Smooth muscle cell (in vitro differentiated cells): Measurements from ENCODE around the gene AGPAT3. TPM values are rescaled to one million over a fixed set of nuclear protein-coding genes. Genes with fewer than 3 reads are reported as not detected.
"Not testable (repeated sequence)": the region's sequence is repeated elsewhere in the genome, so short reads cannot be mapped to it uniquely, and the experiment has no call there.

ENCODE experiments used
- DNase-seq: peaks from one replicate; lab custom pipeline; 2025; ENCODE audit not compliant: unreplicated experiment; lab: John Stamatoyannopoulos, UW
- H2AFZ ChIP-seq: fragments of 200-600 bp; sonication (generic); 2 replicates; pipeline ENCODE4 v1.6.0; 2016; ENCODE audit warnings: antibody characterized with exemption, low read depth, mild to moderate bottlenecking
- H3F3A ChIP-seq: fragments of 200-600 bp; sonication (generic); 2 replicates; pipeline ENCODE4 v1.6.0; 2017; ENCODE audit warnings: antibody characterized with exemption, low read depth
- H3K27ac ChIP-seq: fragments of 200-600 bp; sonication (generic); 2 replicates; pipeline ENCODE4 v1.5.1; 2016; ENCODE audit warnings: low read depth, mild to moderate bottlenecking
- H3K27me3 ChIP-seq: fragments of 200-600 bp; sonication (generic); 2 replicates; pipeline ENCODE4 v1.6.1; 2016; ENCODE audit warnings: low read depth, mild to moderate bottlenecking
- H3K36me3 ChIP-seq: fragments of 200-600 bp; sonication (generic); 2 replicates; pipeline ENCODE4 v1.5.1; 2016; ENCODE audit warnings: low read depth
- H3K4me1 ChIP-seq: fragments of 200-600 bp; sonication (generic); 2 replicates; pipeline ENCODE4 v1.5.1; 2016; ENCODE audit warnings: low read depth
- H3K4me2 ChIP-seq: fragments of 200-600 bp; sonication (generic); 2 replicates; pipeline ENCODE4 v1.6.0; 2016; ENCODE audit warnings: mild to moderate bottlenecking
- H3K4me3 ChIP-seq: fragments of 200-600 bp; sonication (generic); 2 replicates; pipeline ENCODE4 v1.5.1; 2016; ENCODE audit warnings: mild to moderate bottlenecking
- H3K79me2 ChIP-seq: fragments of 200-600 bp; sonication (generic); 2 replicates; pipeline ENCODE4 v1.6.0; 2016; ENCODE audit warnings: low read depth, mild to moderate bottlenecking
- H3K9ac ChIP-seq: fragments of 200-600 bp; sonication (generic); 2 replicates; pipeline ENCODE4 v1.6.0; 2016; ENCODE audit warnings: low read depth
- H3K9me3 ChIP-seq: fragments of 200-600 bp; sonication (generic); replicated peaks from 2 replicates; pipeline ENCODE4 v1.5.1; 2016; ENCODE audit warnings: low read depth
- H4K20me1 ChIP-seq: fragments of 200-600 bp; sonication (generic); 2 replicates; pipeline ENCODE4 v1.6.0; 2016; ENCODE audit warnings: low read depth
- WGBS: methylation state at CpG from one replicate; pipeline ENCODE4 v1.1.7; 2016; ENCODE audit warnings: low lambda C conversion rate; 5-methylcytosine and 5-hydroxymethylcytosine counted together
- polyA plus RNA-seq: library from polyadenylated mRNA; unstranded; fragments of >200 nt; fragmentation: Nextera tagmentation; extraction: Ambion mirVana; gene quantifications from 2 replicates; pipeline ENCODE4 v1.2.1, GENCODE V29; 2016
- total RNA-seq: library from RNA; depleted of rRNA; stranded (reverse); fragments of >200 nt; gene quantifications from 2 replicates; pipeline ENCODE4 v1.2.3, GENCODE V29; 2014
- TF ChIP-seq, protein P1 (sequence below): fragments of 200-600 bp; sonication (generic); IDR thresholded peaks from 2 replicates; pipeline ENCODE4 v1.5.1; 2017; ENCODE audit warnings: borderline replicate concordance, mild to moderate bottlenecking, antibody characterized with exemption; ENCODE audit not compliant: insufficient read depth, poor library complexity, severe bottlenecking

The AGPAT3 gene
- total and polyA plus RNA-seq, 2 experiments from 2014 or later, result 10.9 to 17.2 TPM

DNA sequence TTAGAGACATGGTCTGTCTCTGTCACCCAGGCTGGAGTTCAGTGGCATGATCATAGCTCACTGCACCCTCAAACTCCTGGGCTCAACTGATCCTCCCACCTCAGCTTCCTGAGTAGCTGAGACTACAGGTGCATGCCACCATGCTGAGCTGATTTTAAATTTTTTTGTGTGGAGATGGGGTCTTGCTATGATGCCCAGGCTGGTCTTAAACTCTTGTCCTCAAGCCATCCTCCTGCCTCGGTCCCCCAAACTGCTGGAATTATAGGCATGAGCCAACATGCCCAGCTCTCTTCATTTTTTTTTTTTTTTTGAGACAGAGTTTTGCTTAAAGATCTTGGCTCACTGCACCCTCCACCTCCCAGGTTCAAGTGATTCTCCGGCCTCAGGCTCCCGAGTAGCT, 24.8 kb upstream of the AGPAT3 start:
- H4K20me1 ChIP-seq, result no peaks in the 10 kb centered on the region
- no peak for DNase-seq
- H3K4me2 ChIP-seq, result no peak overlapping the region
- no peaks in the 10 kb centered on the region for H3K79me2 ChIP-seq
- H3K27ac ChIP-seq, result no peak overlapping the region
- H3K36me3 ChIP-seq, result no peaks in the 10 kb centered on the region
- TF ChIP-seq, protein P1, sequence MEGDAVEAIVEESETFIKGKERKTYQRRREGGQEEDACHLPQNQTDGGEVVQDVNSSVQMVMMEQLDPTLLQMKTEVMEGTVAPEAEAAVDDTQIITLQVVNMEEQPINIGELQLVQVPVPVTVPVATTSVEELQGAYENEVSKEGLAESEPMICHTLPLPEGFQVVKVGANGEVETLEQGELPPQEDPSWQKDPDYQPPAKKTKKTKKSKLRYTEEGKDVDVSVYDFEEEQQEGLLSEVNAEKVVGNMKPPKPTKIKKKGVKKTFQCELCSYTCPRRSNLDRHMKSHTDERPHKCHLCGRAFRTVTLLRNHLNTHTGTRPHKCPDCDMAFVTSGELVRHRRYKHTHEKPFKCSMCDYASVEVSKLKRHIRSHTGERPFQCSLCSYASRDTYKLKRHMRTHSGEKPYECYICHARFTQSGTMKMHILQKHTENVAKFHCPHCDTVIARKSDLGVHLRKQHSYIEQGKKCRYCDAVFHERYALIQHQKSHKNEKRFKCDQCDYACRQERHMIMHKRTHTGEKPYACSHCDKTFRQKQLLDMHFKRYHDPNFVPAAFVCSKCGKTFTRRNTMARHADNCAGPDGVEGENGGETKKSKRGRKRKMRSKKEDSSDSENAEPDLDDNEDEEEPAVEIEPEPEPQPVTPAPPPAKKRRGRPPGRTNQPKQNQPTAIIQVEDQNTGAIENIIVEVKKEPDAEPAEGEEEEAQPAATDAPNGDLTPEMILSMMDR, result no peak
- no peaks in the 10 kb centered on the region for H3K27me3 ChIP-seq
- H2AFZ ChIP-seq, result no peak overlapping the region
- no peak overlapping the region for H3K9ac ChIP-seq
- H3K4me3 ChIP-seq, result no peak overlapping the region
- WGBS, result 94% methylated on average over 3 of the region's 3 CpGs
- H3K9me3 ChIP-seq, result no peaks in the 10 kb centered on the region
- H3K4me1 ChIP-seq, result no peaks in the 10 kb centered on the region
- no peaks in the 10 kb centered on the region for H3F3A ChIP-seq

DNA sequence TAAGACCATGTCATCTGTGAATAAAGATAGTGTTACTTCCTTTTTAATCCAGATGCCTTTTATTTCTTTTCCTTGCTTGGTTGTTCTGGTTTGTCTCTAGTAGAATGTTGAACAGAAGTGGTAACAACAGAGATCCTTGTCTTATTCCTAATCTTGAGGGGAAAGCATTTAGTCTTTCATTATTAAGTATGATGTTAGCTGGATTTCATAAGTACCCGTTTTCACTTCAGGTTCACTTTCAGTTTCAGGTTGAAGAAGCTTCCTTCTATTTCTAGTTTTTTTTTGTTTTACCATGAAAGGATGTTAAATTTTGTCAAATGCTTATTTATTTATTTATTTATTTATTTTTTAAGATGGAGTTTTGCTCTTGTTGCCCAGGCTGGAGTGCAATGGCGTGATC, 22.3 kb upstream of the AGPAT3 start:
- H3K4me1 ChIP-seq, result no peaks in the 10 kb centered on the region
- no peaks in the 10 kb centered on the region for H3K79me2 ChIP-seq
- no peak overlapping the region for H3K4me2 ChIP-seq
- H3K4me3 ChIP-seq, result no peak overlapping the region
- DNase-seq, result no peak
- H2AFZ ChIP-seq, result no peak overlapping the region
- no peaks in the 10 kb centered on the region for H3K36me3 ChIP-seq
- no peaks in the 10 kb centered on the region for H4K20me1 ChIP-seq
- no peaks in the 10 kb centered on the region for H3F3A ChIP-seq
- no peaks in the 10 kb centered on the region for H3K9me3 ChIP-seq
- WGBS, result 91% methylated on average over 2 of the region's 2 CpGs
- H3K27me3 ChIP-seq, result no peaks in the 10 kb centered on the region
- TF ChIP-seq, protein P1, result no peak
- H3K27ac ChIP-seq, result no peak overlapping the region
- no peak overlapping the region for H3K9ac ChIP-seq

DNA sequence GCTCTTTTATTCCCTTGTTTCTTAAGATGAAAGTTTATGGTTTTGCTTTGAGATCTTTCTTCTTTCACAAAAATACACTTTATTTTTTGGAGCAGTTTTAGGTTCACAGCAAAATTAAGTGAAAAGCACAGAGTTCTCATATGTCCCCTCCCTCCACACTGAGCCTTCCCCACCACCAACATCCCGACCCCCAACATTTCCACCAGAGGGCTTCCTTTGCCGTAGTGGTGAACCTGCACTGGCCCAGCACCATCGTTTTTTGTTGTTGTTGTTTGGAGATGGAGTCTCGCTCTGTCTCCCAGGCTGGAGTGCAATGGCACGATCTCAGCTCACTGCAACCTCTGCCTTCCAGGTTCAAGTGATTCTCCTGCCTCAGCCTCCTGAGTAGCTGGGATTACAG, 20.1 kb upstream of the AGPAT3 start:
- 70% methylated on average over 5 of the region's 5 CpGs for WGBS
- not testable (repeated sequence) for H3K27me3 ChIP-seq, H3K4me3 ChIP-seq, H3K9me3 ChIP-seq, H3K4me1 ChIP-seq, H3K79me2 ChIP-seq, H4K20me1 ChIP-seq, H3K4me2 ChIP-seq, H3K9ac ChIP-seq, H3K36me3 ChIP-seq, H2AFZ ChIP-seq, DNase-seq, H3K27ac ChIP-seq, H3F3A ChIP-seq

DNA sequence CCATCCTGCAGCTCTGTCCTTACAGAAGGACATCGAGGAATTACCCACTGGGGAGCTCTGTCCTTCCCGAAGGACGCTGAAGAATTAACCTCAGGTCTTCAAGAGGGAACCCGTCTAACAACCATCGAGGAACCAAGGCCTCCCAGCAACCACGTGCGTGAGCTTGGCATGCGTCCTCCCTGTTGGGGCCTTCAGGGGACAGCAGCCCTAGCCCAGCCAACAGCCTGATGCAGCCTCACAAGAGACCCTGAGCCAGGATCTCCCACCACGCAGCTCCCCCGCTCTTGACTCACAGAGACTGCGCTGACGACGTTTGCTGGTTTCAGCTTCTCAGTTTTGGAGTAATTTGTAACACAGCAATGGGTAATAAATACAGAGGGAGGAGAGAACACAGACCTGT, 19.6 kb upstream of the AGPAT3 start:
- H3K9ac ChIP-seq, result no peak overlapping the region
- WGBS, result 97% methylated on average over 13 of the region's 13 CpGs
- no peaks in the 10 kb centered on the region for H3F3A ChIP-seq

More for the DNA sequence above, 19.6 kb upstream of the AGPAT3 start:
- no peak overlapping the region for H3K4me2 ChIP-seq
- no peak for DNase-seq
- H2AFZ ChIP-seq, result no peak overlapping the region
- no peak overlapping the region for H3K4me3 ChIP-seq
- H3K9me3 ChIP-seq, result no peaks in the 10 kb centered on the region
- no peaks in the 10 kb centered on the region for H3K27me3 ChIP-seq
- no peaks in the 10 kb centered on the region for H4K20me1 ChIP-seq
- H3K27ac ChIP-seq, result no peak overlapping the region
- no peaks in the 10 kb centered on the region for H3K79me2 ChIP-seq
- TF ChIP-seq, protein P1, result no peak
- no peaks in the 10 kb centered on the region for H3K36me3 ChIP-seq
- no peaks in the 10 kb centered on the region for H3K4me1 ChIP-seq
